ENCODE data around the gene CDCA7L. TPM values are rescaled to one million over a fixed set of nuclear protein-coding genes. Genes with fewer than 3 reads are reported as not detected.
A peak's percentile ranks its signal among the peaks of the same experiment; 100 is the strongest.

CDCA7L gene
- total RNA-seq, 2 donors from 2014 or later, result 8.2 to 38.9 TPM

- no peak for DNase-seq
- intact Hi-C loops (cut with DNase I), result no loop called here
- TF ChIP-seq CTCF (IDR thresholded peaks at IDR 0.05) (no peak), POLR2A (IDR thresholded peaks at IDR 0.05) (no peak)
- WGBS, 2 donors, result 84 to 86% methylated on average over 6 of the region's 6 CpGs
- ATAC-seq, result no peak
- H3K36me3 ChIP-seq (replicated peaks in 1 of 2; ENCODE audit: insufficient read depth in 1 of 2, low read depth in 2 of 2), result no peaks in the 10 kb centered on the region
- no peak overlapping the region for H3K4me3 ChIP-seq
- peaks cover 25% of the 10 kb centered on the region for H3K4me1 ChIP-seq
- H3K27me3 ChIP-seq, result no peaks in the 10 kb centered on the region
- H3K9me3 ChIP-seq, result no peaks in the 10 kb centered on the region
- no peak overlapping the region for H3K27ac ChIP-seq
Observed at GRCh38 chr7:21942955-21943354, 2.7 kb downstream of the CDCA7L start.

GRCh38 chr7:21941611-21942141, 4.0 kb downstream of the CDCA7L start:
- intact Hi-C loops (cut with DNase I), result no loop called here
- no peak for DNase-seq
- H3K27ac ChIP-seq, result peak overlapping the region in 1 of 4 donors; percentile 5
- no peak overlapping the region for H3K4me3 ChIP-seq
- H3K4me1 ChIP-seq, result peaks cover 25% of the 10 kb centered on the region
- H3K9me3 ChIP-seq, result no peaks in the 10 kb centered on the region
- TF ChIP-seq POLR2A (IDR thresholded peaks at IDR 0.05) (no peak), CTCF (IDR thresholded peaks at IDR 0.05) (no peak)
- no peaks in the 10 kb centered on the region for H3K27me3 ChIP-seq
- 46 to 58% methylated on average over 3 of the region's 3 CpGs for WGBS, 2 donors
- ATAC-seq, result no peak
- no peaks in the 10 kb centered on the region for H3K36me3 ChIP-seq (replicated peaks in 1 of 2; ENCODE audit: insufficient read depth in 1 of 2, low read depth in 2 of 2)

- Histone ChIP-seq H3K9me3 (no peaks in the 10 kb centered on the region), H3K4me3 (no peak overlapping the region), H3K36me3 (replicated peaks in 1 of 2; ENCODE audit: insufficient read depth in 1 of 2, low read depth in 2 of 2) (no peaks in the 10 kb centered on the region), H3K27me3 (no peaks in the 10 kb centered on the region), H3K4me1 (peaks cover 22% of the 10 kb centered on the region), H3K27ac (no peak overlapping the region)
- no peak for TF ChIP-seq POLR2A (IDR thresholded peaks at IDR 0.05)
- TF ChIP-seq CTCF (IDR thresholded peaks at IDR 0.05), result no peak
- WGBS, 2 donors, result 79 to 87% methylated on average over 3 of the region's 3 CpGs
- ATAC-seq, result no peak
- intact Hi-C loops (cut with DNase I), result no loop called here
- DNase-seq, result no peak
Observed at GRCh38 chr7:21939858-21940372, 5.8 kb downstream of the CDCA7L start.

GRCh38 chr7:21939136-21939857, 6.4 kb downstream of the CDCA7L start:
- peaks cover 20% of the 10 kb centered on the region for H3K4me1 ChIP-seq
- DNase-seq, result no peak

More at GRCh38 chr7:21939136-21939857, 6.4 kb downstream of the CDCA7L start:
- ATAC-seq, result no peak
- intact Hi-C loops (cut with DNase I), result no loop called here
- Histone ChIP-seq H3K27ac (no peak overlapping the region), H3K9me3 (no peaks in the 10 kb centered on the region), H3K36me3 (replicated peaks in 1 of 2; ENCODE audit: insufficient read depth in 1 of 2, low read depth in 2 of 2) (no peaks in the 10 kb centered on the region), H3K4me3 (no peak overlapping the region), H3K27me3 (no peaks in the 10 kb centered on the region)
- WGBS, 2 donors, result 64 to 68% methylated on average over 4 of the region's 4 CpGs
- TF ChIP-seq CTCF (IDR thresholded peaks at IDR 0.05), result no peak
- TF ChIP-seq POLR2A (IDR thresholded peaks at IDR 0.05), result no peak

Data from body of pancreas (tissue), 4 donors.